SU-DHL-6 (cell line): ENCODE results near the gene ZNF682.
"Not testable (repeated sequence)": the region's sequence is repeated elsewhere in the genome, so short reads cannot be mapped to it uniquely, and the experiment has no call there.

Source experiments
- EZH2phosphoT487 ChIP-seq: fragments of 200-600 bp; sonication (generic), shearing (Covaris generic); conservative IDR thresholded peaks from 2 replicates; pipeline ENCODE4 v1.6.1; 2018; ENCODE audit warnings: mild to moderate bottlenecking, antibody characterized with exemption, low read length, moderate library complexity, mixed read lengths
- TF ChIP-seq, protein P1 (sequence below): fragments of 200-600 bp; sonication (generic); IDR thresholded peaks from one replicate; pipeline ENCODE4 v1.5.1; 2017; ENCODE audit warnings: antibody characterized with exemption, mild to moderate bottlenecking, low read length, moderate library complexity; ENCODE audit not compliant: insufficient read depth, poor library complexity, severe bottlenecking

DNA sequence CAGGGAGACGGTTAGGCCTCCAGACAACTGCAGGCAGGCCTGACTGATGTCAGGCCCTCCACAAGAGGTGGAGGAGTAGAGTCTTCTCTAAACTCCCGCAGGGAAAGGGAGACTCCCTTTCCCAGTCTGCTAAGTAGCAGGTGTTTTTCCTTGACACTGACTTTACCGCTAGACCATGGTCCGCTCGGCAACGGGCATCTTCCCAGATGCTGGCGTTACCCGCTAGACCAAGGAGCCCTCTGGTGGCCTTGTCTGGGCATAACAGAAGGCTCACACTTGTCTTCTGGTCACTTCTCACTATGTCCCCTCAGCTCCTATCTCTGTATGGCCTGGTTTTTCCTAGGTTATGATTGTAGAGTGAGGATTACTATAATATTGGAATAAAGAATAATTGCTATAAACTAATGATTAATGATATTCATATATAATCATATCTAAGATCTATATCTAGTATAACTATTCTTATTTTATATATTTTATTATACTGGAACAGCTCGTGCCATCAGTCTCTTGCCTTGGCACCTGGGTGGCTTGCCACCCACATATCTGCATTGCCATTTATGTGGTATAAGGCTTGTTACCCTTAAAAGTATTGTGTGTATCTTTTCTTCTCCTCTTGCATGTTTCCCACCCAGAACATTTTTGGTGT lies 80.0 kb downstream of the ZNF682 start:
- TF ChIP-seq, protein P1, sequence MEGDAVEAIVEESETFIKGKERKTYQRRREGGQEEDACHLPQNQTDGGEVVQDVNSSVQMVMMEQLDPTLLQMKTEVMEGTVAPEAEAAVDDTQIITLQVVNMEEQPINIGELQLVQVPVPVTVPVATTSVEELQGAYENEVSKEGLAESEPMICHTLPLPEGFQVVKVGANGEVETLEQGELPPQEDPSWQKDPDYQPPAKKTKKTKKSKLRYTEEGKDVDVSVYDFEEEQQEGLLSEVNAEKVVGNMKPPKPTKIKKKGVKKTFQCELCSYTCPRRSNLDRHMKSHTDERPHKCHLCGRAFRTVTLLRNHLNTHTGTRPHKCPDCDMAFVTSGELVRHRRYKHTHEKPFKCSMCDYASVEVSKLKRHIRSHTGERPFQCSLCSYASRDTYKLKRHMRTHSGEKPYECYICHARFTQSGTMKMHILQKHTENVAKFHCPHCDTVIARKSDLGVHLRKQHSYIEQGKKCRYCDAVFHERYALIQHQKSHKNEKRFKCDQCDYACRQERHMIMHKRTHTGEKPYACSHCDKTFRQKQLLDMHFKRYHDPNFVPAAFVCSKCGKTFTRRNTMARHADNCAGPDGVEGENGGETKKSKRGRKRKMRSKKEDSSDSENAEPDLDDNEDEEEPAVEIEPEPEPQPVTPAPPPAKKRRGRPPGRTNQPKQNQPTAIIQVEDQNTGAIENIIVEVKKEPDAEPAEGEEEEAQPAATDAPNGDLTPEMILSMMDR: peak; percentile 35
- TF ChIP-seq EZH2phosphoT487: not testable (repeated sequence)
